22Rv1 (cell line): Measurements from ENCODE around the gene MYL7.

Experiments
- CTCF ChIP-seq: fragments of 450-650 bp; IDR thresholded peaks from 2 replicates; pipeline ENCODE4 v1.5.1; 2017; ENCODE audit warnings: mild to moderate bottlenecking
- ZFX ChIP-seq: fragments of 450-650 bp; IDR thresholded peaks from 2 replicates; pipeline ENCODE4 v1.6.1; 2017; ENCODE audit warnings: antibody characterized with exemption, borderline replicate concordance

- TF ChIP-seq CTCF = no peak
- no peak for TF ChIP-seq ZFX
Observed at GRCh38 chr7:44117801-44118429, 23.2 kb downstream of the MYL7 start.
